GM12892 (cell line): Measurements from ENCODE around the gene GNB2.

Experiments used
- POLR2A ChIP-seq: IDR thresholded peaks from 2 replicates; pipeline ENCODE4 v1.6.1; 2011; ENCODE audit warnings: low read depth, low read length, control low read depth
- POLR2AphosphoS5 ChIP-seq: IDR thresholded peaks from 2 replicates; pipeline ENCODE4 v1.6.1; 2011; ENCODE audit warnings: low read depth, low read length, control low read depth
- TAF1 ChIP-seq: IDR thresholded peaks from 2 replicates; pipeline ENCODE4 v1.6.1; 2011; ENCODE audit warnings: low read depth, mild to moderate bottlenecking, control low read depth, low read length, borderline replicate concordance

DNA sequence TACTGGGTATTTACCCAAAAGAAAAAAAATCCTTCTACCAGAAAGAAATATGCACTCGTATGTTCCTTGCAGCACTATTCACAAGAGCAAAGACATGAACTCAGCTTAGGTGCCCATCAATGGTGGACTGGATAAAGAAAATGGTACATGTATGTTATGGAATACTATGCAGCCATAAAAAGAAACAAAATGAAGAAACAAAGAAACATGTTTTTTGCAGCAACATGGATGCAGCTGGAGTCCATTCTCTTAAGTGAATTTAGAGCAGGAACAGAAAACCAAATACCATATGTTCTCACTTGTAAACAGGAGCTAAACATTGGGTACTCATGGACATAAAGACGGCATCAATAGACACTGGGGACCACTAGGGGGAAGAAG is 5.5 kb upstream of the GNB2 start:
- no peak for TF ChIP-seq POLR2A
- no peak for TF ChIP-seq POLR2AphosphoS5
- no peak for TF ChIP-seq TAF1
